ENCODE data around the gene CRHR2.

DNA sequence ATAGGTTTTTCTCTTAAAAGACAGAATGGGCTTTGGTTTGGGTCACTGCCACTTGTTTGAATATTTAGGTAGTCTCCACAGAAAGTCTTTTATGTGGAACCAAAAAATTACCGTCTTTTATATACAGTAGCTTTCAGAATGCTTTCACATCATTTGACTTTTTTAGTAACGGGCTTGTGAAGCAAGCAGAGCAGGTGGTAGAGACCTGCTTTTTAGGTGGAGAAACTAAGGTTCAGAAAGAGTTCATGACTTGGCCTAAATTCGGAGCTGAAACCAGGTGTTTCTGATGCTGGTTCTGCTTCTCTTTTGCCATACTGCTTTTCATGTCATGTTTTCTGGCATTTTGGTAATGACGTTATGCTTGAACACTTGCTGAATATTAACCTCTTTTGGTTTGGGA, 51.3 kb downstream of the CRHR2 start:
- TF ChIP-seq POLR2A (IDR thresholded peaks at IDR 0.05; ENCODE audit: low read depth, low read length): no peak
- TF ChIP-seq TAF1 (IDR thresholded peaks at IDR 0.05; ENCODE audit: borderline replicate concordance, low read depth, low read length): no peak
- TF ChIP-seq POLR2AphosphoS5 (IDR thresholded peaks at IDR 0.05; ENCODE audit: low read depth, low read length): no peak
